HG02852 (cell line): ENCODE measurements around the gene STK32B.

Experiments used
- ATAC-seq: cut with Tn5 transposase; IDR thresholded peaks from one replicate; pipeline ENCODE4 v1.9.1; 2021; ENCODE audit warnings: mild to moderate bottlenecking, moderate library complexity; ENCODE audit not compliant: unreplicated experiment

The STK32B gene

GRCh38 chr4:5120468-5120867 is 69.2 kb downstream of the STK32B start:
- no peak for ATAC-seq

- no peak for ATAC-seq
Observed at GRCh38 chr4:5122114-5122513, 70.8 kb downstream of the STK32B start.

GRCh38 chr4:5124876-5125275 is 73.6 kb downstream of the STK32B start:
- ATAC-seq: no peak

GRCh38 chr4:5125321-5125720 is 74.0 kb downstream of the STK32B start:
- ATAC-seq: no peak

GRCh38 chr4:5126231-5126630 is 75.0 kb downstream of the STK32B start:
- ATAC-seq: no peak

- no peak for ATAC-seq
Observed at GRCh38 chr4:5126857-5127256, 75.6 kb downstream of the STK32B start.

GRCh38 chr4:5127556-5127955 is 76.3 kb downstream of the STK32B start:
- ATAC-seq: no peak

- no peak for ATAC-seq
Observed at GRCh38 chr4:5128569-5128968, 77.3 kb downstream of the STK32B start.

GRCh38 chr4:5133201-5133600 is 81.9 kb downstream of the STK32B start:
- no peak for ATAC-seq

- no peak for ATAC-seq
Observed at GRCh38 chr4:5133933-5134594, 82.8 kb downstream of the STK32B start.

- no peak for ATAC-seq
Observed at GRCh38 chr4:5134620-5135019, 83.3 kb downstream of the STK32B start.

GRCh38 chr4:5137226-5137625 is 85.9 kb downstream of the STK32B start:
- ATAC-seq: no peak

GRCh38 chr4:5137927-5138326 is 86.6 kb downstream of the STK32B start:
- no peak for ATAC-seq

GRCh38 chr4:5138389-5138788 is 87.1 kb downstream of the STK32B start:
- ATAC-seq: no peak

- ATAC-seq: no peak
Observed at GRCh38 chr4:5139141-5139540, 87.9 kb downstream of the STK32B start.

- no peak for ATAC-seq
Observed at GRCh38 chr4:5141802-5142201, 90.5 kb downstream of the STK32B start.

GRCh38 chr4:5142726-5143125 is 91.4 kb downstream of the STK32B start:
- no peak for ATAC-seq

- ATAC-seq: no peak
Observed at GRCh38 chr4:5143306-5143861, 92.1 kb downstream of the STK32B start.

GRCh38 chr4:5143940-5144339 is 92.7 kb downstream of the STK32B start:
- ATAC-seq: no peak

- ATAC-seq: no peak
Observed at GRCh38 chr4:5144384-5144783, 93.1 kb downstream of the STK32B start.

- no peak for ATAC-seq
Observed at GRCh38 chr4:5146248-5146647, 95.0 kb downstream of the STK32B start.

GRCh38 chr4:5152521-5152920 is 101.2 kb downstream of the STK32B start:
- no peak for ATAC-seq

- no peak for ATAC-seq
Observed at GRCh38 chr4:5156682-5157081, 105.4 kb downstream of the STK32B start.
